ENCODE data around the gene CDH18. TPM values are rescaled to one million over a fixed set of nuclear protein-coding genes. Genes with fewer than 3 reads are reported as not detected.

The CDH18 gene
- total and polyA plus RNA-seq, 2 of the 13 experiments (the other 11 are each of a cell fraction or from before 2014, with no cell fraction given): not detected

GRCh38 chr5:20034717-20035116 lies 46.7 kb upstream of the CDH18 start (continued):
- no peak for TF ChIP-seq TFDP2 (CRISPR knock-in tag; IDR thresholded peaks at IDR 0.05)
- no peak for TF ChIP-seq REXO4 (CRISPR knock-in tag; IDR thresholded peaks at IDR 0.05; ENCODE audit: borderline replicate concordance)
- TF ChIP-seq ZBTB20 (CRISPR knock-in tag; IDR thresholded peaks at IDR 0.05; ENCODE audit: borderline replicate concordance, low read depth): no peak
- TF ChIP-seq HNF4G (IDR thresholded peaks at IDR 0.05; ENCODE audit: borderline replicate concordance, low read depth, low read length): no peak
- no peak for TF ChIP-seq HNF4G (CRISPR knock-in tag; IDR thresholded peaks at IDR 0.05; ENCODE audit: borderline replicate concordance, low read depth)
- no peak for TF ChIP-seq RNF2 (conservative IDR thresholded peaks at IDR 0.05; ENCODE audit: low read depth)
- no peak for TF ChIP-seq SALL1 (CRISPR knock-in tag; IDR thresholded peaks at IDR 0.05)
- TF ChIP-seq PRPF4 (IDR thresholded peaks at IDR 0.05; ENCODE audit: low read depth, low read length, poor library complexity, severe bottlenecking): no peak
- TF ChIP-seq TFE3 (CRISPR knock-in tag; IDR thresholded peaks at IDR 0.05): no peak
- no peak for TF ChIP-seq ZFP90 (CRISPR knock-in tag; IDR thresholded peaks at IDR 0.05; ENCODE audit: borderline replicate concordance)

GRCh38 chr5:20033881-20034280 lies 45.9 kb upstream of the CDH18 start:
- WGBS (ENCODE audit: low lambda C conversion rate): 27% methylated on average over 2 of the region's 2 CpGs
- Histone ChIP-seq H3K79me2 (ENCODE audit: insufficient read depth, low read length) (no peaks in the 10 kb centered on the region), H2AFZ (ENCODE audit: low read length) (no peak overlapping the region), H3K27me3 (ENCODE audit: control insufficient read depth in 1 of 2, insufficient read depth in 2 of 2, low read length in 2 of 2) (no peaks in the 10 kb centered on the region), H3K27ac (ENCODE audit: extremely low read length, insufficient read depth, low read length) (no peak overlapping the region), H4K20me1 (ENCODE audit: insufficient read depth, low read length) (no peaks in the 10 kb centered on the region), H3K9me3 (ENCODE audit: low read length) (peaks cover 10% of the 10 kb centered on the region), H3K4me3 (replicated peaks in 1 of 3; ENCODE audit: insufficient read depth in 1 of 3, low read depth in 2 of 3, low read length in 3 of 3) (no peak overlapping the region), H3K36me3 (replicated peaks in 1 of 2; ENCODE audit: control insufficient read depth in 1 of 2, insufficient read depth in 2 of 2, low read length in 2 of 2) (no peaks in the 10 kb centered on the region), H3K9ac (ENCODE audit: insufficient read depth, low read depth, low read length) (no peak overlapping the region), H3K4me2 (ENCODE audit: low read depth, low read length) (no peak overlapping the region), H3K4me1 (ENCODE audit: insufficient read depth, low read length) (no peaks in the 10 kb centered on the region)
- ATAC-seq: no peak
- POLR2A ChIA-PET: no interaction called here
- CTCF ChIA-PET (ENCODE audit: low intra/inter-chr PET ratio, low total read pairs): no interaction called here
- intact Hi-C loops (cut with micrococcal nuclease; ENCODE audit: unreplicated experiment) (no loop called here), in situ Hi-C loops (cut with HindIII; ENCODE audit: extremely low pct_ligation_motif_present, low pct_unique_long_range_greater_than_20kb) (no loop called here)
- FAIRE-seq: no peak
- no TSS peak for BruUV-seq (replicated peaks)
- DNase-seq (ENCODE audit: low spot score): no peak
- TF ChIP-seq BCL3 (CRISPR knock-in tag; IDR thresholded peaks at IDR 0.05) (no peak), MAFK (conservative IDR thresholded peaks at IDR 0.05 in 1 of 2, IDR thresholded peaks at IDR 0.05 in 1 of 2; ENCODE audit: low read length in 2 of 2) (peak in 1 of 2 experiments; percentile 43; a peak in 2 of 4 replicates), ZNF124 (CRISPR knock-in tag; IDR thresholded peaks at IDR 0.05) (no peak), HDAC1 (CRISPR knock-in tag; IDR thresholded peaks at IDR 0.05) (no peak), MAFF (IDR thresholded peaks at IDR 0.05; ENCODE audit: low read depth, low read length) (peak; percentile 39; the same call in 1 of the 2 replicates), CENPX (CRISPR knock-in tag; IDR thresholded peaks at IDR 0.05) (no peak), FOXK2 (IDR thresholded peaks at IDR 0.05) (no peak), ZMYM4 (CRISPR knock-in tag; IDR thresholded peaks at IDR 0.05) (no peak), ZNF660 (CRISPR knock-in tag; IDR thresholded peaks at IDR 0.05; ENCODE audit: borderline replicate concordance, low read depth) (no peak), NR2F1 (CRISPR knock-in tag; IDR thresholded peaks at IDR 0.05) (no peak), CREM (IDR thresholded peaks at IDR 0.05) (no peak), CREM (CRISPR knock-in tag; IDR thresholded peaks at IDR 0.05) (no peak), ZNF737 (CRISPR knock-in tag; IDR thresholded peaks at IDR 0.05; ENCODE audit: borderline replicate concordance) (no peak)
